Thoracic aorta (tissue), 2 donors: ENCODE measurements around the gene PTMA. TPM values are rescaled to one million over a fixed set of nuclear protein-coding genes. Genes with fewer than 3 reads are reported as not detected.
"Not testable (repeated sequence)": the region's sequence is repeated elsewhere in the genome, so short reads cannot be mapped to it uniquely, and the experiment has no call there.

Experiments
- ATAC-seq: fragments of 150-250 bp; one replicate; pipeline ENCODE4 v1.8.0; 2017; ENCODE audit warnings: low read depth; ENCODE audit not compliant: insufficient number of reproducible peaks, low FRiP score
- DNase-seq: peaks from one replicate; pipeline ENCODE4 v3.0.0-alpha.2; 2020; ENCODE audit warnings: low spot score
- H3K27ac ChIP-seq, 2 donors: fragments of 200-600 bp; sonication (generic); 1 replicate in 1 of 2; 2 replicates in 1 of 2; pipeline ENCODE4 v1.5.1; 2016; ENCODE audit warnings: mild to moderate bottlenecking in 2 of 2, moderate library complexity in 2 of 2
- H3K27me3 ChIP-seq: fragments of 200-600 bp; sonication (generic); replicated peaks from 2 replicates; pipeline ENCODE4 v1.6.0; 2016; ENCODE audit warnings: mild to moderate bottlenecking; ENCODE audit not compliant: insufficient read depth
- H3K36me3 ChIP-seq: fragments of 200-600 bp; sonication (generic); one replicate; pipeline ENCODE4 v1.5.1; 2016
- H3K4me1 ChIP-seq, 2 donors: fragments of 200-600 bp; sonication (generic); 1 replicate in 1 of 2; 2 replicates in 1 of 2; pipeline versions ENCODE4 v1.5.1 to v1.6.0; 2016; ENCODE audit warnings: low read depth in 2 of 2, mild to moderate bottlenecking in 1 of 2; ENCODE audit not compliant: control insufficient read depth in 1 of 2
- H3K4me3 ChIP-seq: fragments of 200-600 bp; sonication (generic); 2 replicates; pipeline ENCODE4 v1.5.1; 2016; ENCODE audit warnings: mild to moderate bottlenecking
- H3K9me3 ChIP-seq: fragments of 200-600 bp; sonication (generic); 2 replicates; pipeline ENCODE4 v1.5.1; 2016
- CTCF ChIP-seq: fragments of 200-600 bp; sonication (generic); IDR thresholded peaks from one replicate; pipeline ENCODE4 v1.5.1; 2019; ENCODE audit warnings: antibody characterized with exemption
- total RNA-seq, 2 donors: library from RNA; depleted of rRNA; stranded (reverse); fragments of >200 nt; gene quantifications; one replicate each; pipeline versions ENCODE4 v1.1.0 to v1.2.3, GENCODE V29; 2016

The PTMA gene
- total RNA-seq, 2 donors from 2014 or later: 700 to 1,022 TPM

GRCh38 chr2:231709981-231710798 lies 1.9 kb downstream of the PTMA start:
- Histone ChIP-seq H3K4me1 (peaks cover 16 to 52% of the 10 kb centered on the region in 2 donors), H3K4me3 (peak overlapping the region; percentile 92), H3K9me3 (no peaks in the 10 kb centered on the region), H3K27me3 (no peaks in the 10 kb centered on the region), H3K27ac (peak overlapping the region; percentile 96 to 99), H3K36me3 (peaks cover 9% of the 10 kb centered on the region)
- DNase-seq: no peak
- TF ChIP-seq CTCF: peak; percentile 64
- ATAC-seq: no peak

- Histone ChIP-seq H3K27ac (peak overlapping the region; percentile 83 to 96), H3K9me3 (no peaks in the 10 kb centered on the region), H3K4me1 (peaks cover 12 to 52% of the 10 kb centered on the region in 2 donors), H3K36me3 (peaks cover 9% of the 10 kb centered on the region), H3K27me3 (no peaks in the 10 kb centered on the region), H3K4me3 (peak overlapping the region; percentile 92)
- TF ChIP-seq CTCF: no peak
- DNase-seq (no peak), ATAC-seq (no peak)
Observed at GRCh38 chr2:231710799-231711676, 2.7 kb downstream of the PTMA start.

- peaks cover 9% of the 10 kb centered on the region for H3K36me3 ChIP-seq
- no peaks in the 10 kb centered on the region for H3K27me3 ChIP-seq
- DNase-seq: no peak
- no peak for ATAC-seq
- H3K4me3 ChIP-seq: peak overlapping the region; percentile 92
- H3K9me3 ChIP-seq: no peaks in the 10 kb centered on the region
- TF ChIP-seq CTCF: no peak
- peak overlapping the region; percentile 83 to 96 for H3K27ac ChIP-seq
- peaks cover 18 to 60% of the 10 kb centered on the region in 2 donors for H3K4me1 ChIP-seq
Observed at GRCh38 chr2:231711677-231712450, 3.5 kb downstream of the PTMA start.

- DNase-seq: not testable (repeated sequence)
- H3K27ac ChIP-seq: peak overlapping the region; percentile 83 to 96
- H3K4me3 ChIP-seq: peak overlapping the region; percentile 92
Observed at GRCh38 chr2:231712451-231713021, 4.2 kb downstream of the PTMA start.

GRCh38 chr2:231713406-231713729 lies 5.0 kb downstream of the PTMA start:
- Histone ChIP-seq H3K27ac (peak overlapping the region; percentile 36 to 69), H3K4me1 (peaks cover 21 to 64% of the 10 kb centered on the region in 2 donors)
- H3K36me3 ChIP-seq, DNase-seq, H3K9me3 ChIP-seq, ATAC-seq, H3K4me3 ChIP-seq, H3K27me3 ChIP-seq: not testable (repeated sequence)

More at GRCh38 chr2:231712451-231713021, 4.2 kb downstream of the PTMA start:
- not testable (repeated sequence) for H3K36me3 ChIP-seq, H3K9me3 ChIP-seq, H3K27me3 ChIP-seq, ATAC-seq
- peaks cover 21 to 64% of the 10 kb centered on the region in 2 donors for H3K4me1 ChIP-seq
